Naive thymus-derived CD8-positive, alpha-beta T cell (primary cell): Measurements from ENCODE around the gene ACADVL. TPM values are rescaled to one million over a fixed set of nuclear protein-coding genes. Genes with fewer than 3 reads are reported as not detected.
"Not testable (repeated sequence)": the region's sequence is repeated elsewhere in the genome, so short reads cannot be mapped to it uniquely, and the experiment has no call there.

Source experiments
- ATAC-seq, 2 donors: fragments of 150-1000 bp; cut with Tn5 transposase in 1 of 2; sonication (Bioruptor Pico), chemical (Tn5 transposase) in 1 of 2; 1 replicate in 1 of 2; 2 replicates in 1 of 2; pipeline ENCODE4 v1.10.0; 2021; ENCODE audit warnings: mild to moderate bottlenecking in 2 of 2, moderate library complexity in 2 of 2
- POLR2A ChIA-PET: fragments of 350-600 bp; sonication (Branson Sonifier 250); formaldehyde crosslinking; loops from one replicate; lab custom pipeline; 2021; ENCODE audit warnings: antibody characterized with exemption; lab: Charles Lee
- DNase-seq, 10 donors: peaks; one replicate each; pipeline versions ENCODE4 v3.0.0 to v3.0.0-alpha.2; 2020 to 2022
- H3K27ac Mint-ChIP-seq, 10 donors: one replicate each; pipeline ENCODE4 v1.8.0; 2020 to 2022; ENCODE audit warnings: mild to moderate bottlenecking in 10 of 10, mixed read lengths in 10 of 10, moderate library complexity in 4 of 10, inconsistent platforms in 1 of 10
- H3K27me3 Mint-ChIP-seq, 5 donors: one replicate each; pipeline ENCODE4 v1.8.0; 2021 to 2022; ENCODE audit warnings: mixed read lengths in 5 of 5
- H3K36me3 Mint-ChIP-seq, 3 donors: one replicate each; pipeline ENCODE4 v1.8.0; 2020 to 2022; ENCODE audit warnings: mixed read lengths in 3 of 3, mild to moderate bottlenecking in 2 of 3, inconsistent platforms in 1 of 3
- H3K4me1 Mint-ChIP-seq, 4 donors: one replicate each; pipeline ENCODE4 v1.8.0; 2021 to 2022; ENCODE audit warnings: mixed read lengths in 4 of 4
- H3K4me3 Mint-ChIP-seq, 10 donors: one replicate each; pipeline ENCODE4 v1.8.0; 2020 to 2022; ENCODE audit warnings: mild to moderate bottlenecking in 10 of 10, mixed read lengths in 10 of 10, moderate library complexity in 6 of 10, inconsistent platforms in 1 of 10
- H3K9me3 Mint-ChIP-seq, 9 donors: one replicate each; pipeline ENCODE4 v1.8.0; 2020 to 2022; ENCODE audit warnings: mixed read lengths in 9 of 9, mild to moderate bottlenecking in 3 of 9, inconsistent platforms in 1 of 9, moderate library complexity in 1 of 9
- polyA plus RNA-seq, 3 donors: library from polyadenylated mRNA; unstranded; fragments of 300-500 nt; fragmentation: Illumina TruSeq; gene quantifications; one replicate each; pipeline ENCODE4 v1.2.3, GENCODE V29; 2021
- total RNA-seq, 8 experiments: library from RNA in 2 of 8; stranded (reverse) in 2 of 8; gene quantifications; one replicate each; pipeline ENCODE4 v1.2.3 and lab custom pipeline; 2021 to 2026

ACADVL gene
- total and polyA plus RNA-seq, 5 experiments from 2014 or later: 78.8 to 402 (median 91.2) TPM

GRCh38 chr17:7178973-7179316 is 40.8 kb upstream of the ACADVL start:
- no peak overlapping the region for H3K4me3 Mint-ChIP-seq
- H3K36me3 Mint-ChIP-seq: no peaks in the 10 kb centered on the region
- H3K9me3 Mint-ChIP-seq: no peaks in the 10 kb centered on the region
- DNase-seq (peak in 1 of 10 donors; percentile 53), ATAC-seq (no peak)
- peaks cover 7 to 12% (median 10%) of the 10 kb centered on the region in 4 donors for H3K4me1 Mint-ChIP-seq
- POLR2A ChIA-PET: interaction anchor here (0.7 kb wide), 1 partner anchor 30 kb away, joined by 6 read pairs; no protein-coding TSS in a partner anchor
- H3K27me3 Mint-ChIP-seq: peaks cover 0 to 10% (median 4%) of the 10 kb centered on the region in 5 donors
- H3K27ac Mint-ChIP-seq: no peak overlapping the region

GRCh38 chr17:7179317-7180254 is 40.2 kb upstream of the ACADVL start, which contains the start of gene ASGR1:
ASGR1 (minus strand) TSS chr17:7179370; CDS start chr17:7178563, 807 bp downstream.
- Mint-ChIP-seq H3K27ac (peak within 1 kb of the TSS in 4 of 10 donors; percentile 37 to 74 (median 66)), H3K27me3 (peaks cover 0 to 10% (median 4%) of the 10 kb centered on the region in 5 donors), H3K4me3 (peak within 1 kb of the TSS; percentile 26 to 88 (median 78)), H3K9me3 (no peaks in the 10 kb centered on the region), H3K36me3 (no peaks in the 10 kb centered on the region), H3K4me1 (peaks cover 7 to 12% (median 10%) of the 10 kb centered on the region in 4 donors)
- ATAC-seq (no peak), DNase-seq (peak in 1 of 10 donors; percentile 18)
- POLR2A ChIA-PET: interaction anchor here (0.7 to 1.0 kb wide), 2 partner anchors 144 to 395 kb away, joined by 3 read pairs; partner anchors contain the start of gene SLC16A13

GRCh38 chr17:7182101-7182500 is 37.6 kb upstream of the ACADVL start:
- H3K4me1 Mint-ChIP-seq: peaks cover 12 to 16% (median 16%) of the 10 kb centered on the region in 4 donors
- not testable (repeated sequence) for ATAC-seq, H3K27ac Mint-ChIP-seq, H3K4me3 Mint-ChIP-seq, H3K36me3 Mint-ChIP-seq, H3K9me3 Mint-ChIP-seq
- peak in 1 of 10 donors; percentile 31 for DNase-seq
- POLR2A ChIA-PET: interaction anchor here (1.1 kb wide), 1 partner anchor 9 kb away, joined by 3 read pairs; no protein-coding TSS in a partner anchor
- H3K27me3 Mint-ChIP-seq: peaks cover 0 to 10% (median 4%) of the 10 kb centered on the region in 5 donors

GRCh38 chr17:7183433-7184090 is 36.2 kb upstream of the ACADVL start:
- peak in 1 of 10 donors; percentile 21 for DNase-seq
- Mint-ChIP-seq H3K27ac (peak overlapping the region in 1 of 10 donors; percentile 17), H3K27me3 (peaks cover 0 to 1% (median 0%) of the 10 kb centered on the region in 5 donors), H3K4me1 (peaks cover 4 to 7% (median 5%) of the 10 kb centered on the region in 4 donors), H3K9me3 (no peaks in the 10 kb centered on the region), H3K4me3 (no peak overlapping the region), H3K36me3 (no peaks in the 10 kb centered on the region)
- POLR2A ChIA-PET: interaction anchor here (0.7 kb wide), 1 partner anchor 114 kb away, joined by 3 read pairs; no protein-coding TSS in a partner anchor
- ATAC-seq: no peak

- no peak overlapping the region for H3K4me3 Mint-ChIP-seq
- H3K9me3 Mint-ChIP-seq: no peaks in the 10 kb centered on the region
- ATAC-seq (no peak), DNase-seq (peak in 1 of 10 donors; percentile 9)
- POLR2A ChIA-PET: no interaction called here
- H3K36me3 Mint-ChIP-seq: no peaks in the 10 kb centered on the region
- H3K4me1 Mint-ChIP-seq: peaks cover 4 to 7% (median 5%) of the 10 kb centered on the region in 4 donors
- peaks cover 0 to 1% (median 0%) of the 10 kb centered on the region in 5 donors for H3K27me3 Mint-ChIP-seq
- peak overlapping the region in 1 of 10 donors; percentile 17 for H3K27ac Mint-ChIP-seq
These were observed 35.6 kb upstream of the ACADVL start for GRCh38 chr17:7184091-7184488.

GRCh38 chr17:7184647-7185046 is 35.1 kb upstream of the ACADVL start:
- H3K27ac Mint-ChIP-seq: no peak overlapping the region
- POLR2A ChIA-PET: interaction anchor here (0.6 kb wide), 1 partner anchor 129 kb away, joined by 3 read pairs; no protein-coding TSS in a partner anchor
- H3K4me1 Mint-ChIP-seq: peaks cover 4 to 7% (median 5%) of the 10 kb centered on the region in 4 donors
- no peak overlapping the region for H3K4me3 Mint-ChIP-seq
- H3K27me3 Mint-ChIP-seq: no peaks in the 10 kb centered on the region
- no peaks in the 10 kb centered on the region for H3K9me3 Mint-ChIP-seq
- ATAC-seq (no peak), DNase-seq (peak in 1 of 10 donors; percentile 31)
- H3K36me3 Mint-ChIP-seq: peaks cover 0 to 1% (median 0%) of the 10 kb centered on the region in 3 donors

GRCh38 chr17:7186241-7186640 is 33.5 kb upstream of the ACADVL start:
- POLR2A ChIA-PET: no interaction called here
- H3K4me3 Mint-ChIP-seq: no peak overlapping the region
- ATAC-seq (no peak), DNase-seq (no peak)
- H3K27ac Mint-ChIP-seq: peak overlapping the region in 3 of 10 donors; percentile 66 to 82 (median 75)
- peaks cover 4 to 7% (median 5%) of the 10 kb centered on the region in 4 donors for H3K4me1 Mint-ChIP-seq
- no peaks in the 10 kb centered on the region for H3K9me3 Mint-ChIP-seq
- H3K36me3 Mint-ChIP-seq: peaks cover 0 to 3% (median 2%) of the 10 kb centered on the region in 3 donors
- no peaks in the 10 kb centered on the region for H3K27me3 Mint-ChIP-seq

GRCh38 chr17:7190276-7190917 is 29.3 kb upstream of the ACADVL start:
- H3K4me1 Mint-ChIP-seq: peaks cover 4 to 9% (median 6%) of the 10 kb centered on the region in 4 donors
- DNase-seq (peak in 1 of 10 donors; percentile 46), ATAC-seq (no peak)
- no peak overlapping the region for H3K4me3 Mint-ChIP-seq
- H3K27ac Mint-ChIP-seq: no peak overlapping the region
- H3K9me3 Mint-ChIP-seq: no peaks in the 10 kb centered on the region
- peaks cover 0 to 12% (median 2%) of the 10 kb centered on the region in 3 donors for H3K36me3 Mint-ChIP-seq
- no peaks in the 10 kb centered on the region for H3K27me3 Mint-ChIP-seq
- POLR2A ChIA-PET: no interaction called here

- no peaks in the 10 kb centered on the region for H3K9me3 Mint-ChIP-seq
- DNase-seq: peak in 1 of 10 donors; percentile 41
- H3K4me1 Mint-ChIP-seq: peaks cover 4 to 9% (median 6%) of the 10 kb centered on the region in 4 donors
- H3K36me3 Mint-ChIP-seq: peaks cover 0 to 15% (median 2%) of the 10 kb centered on the region in 3 donors
- H3K27me3 Mint-ChIP-seq: no peaks in the 10 kb centered on the region
- POLR2A ChIA-PET: interaction anchor here (0.6 kb wide), 1 partner anchor 9 kb away, joined by 3 read pairs; no protein-coding TSS in a partner anchor
- H3K27ac Mint-ChIP-seq: no peak overlapping the region
- no peak overlapping the region for H3K4me3 Mint-ChIP-seq
- no peak for ATAC-seq
These were observed 28.7 kb upstream of the ACADVL start for GRCh38 chr17:7191069-7191468.

GRCh38 chr17:7191571-7192270 is 28.0 kb upstream of the ACADVL start:
- H3K27me3 Mint-ChIP-seq: no peaks in the 10 kb centered on the region
- POLR2A ChIA-PET: interaction anchor here (0.6 kb wide), 1 partner anchor 10 kb away, joined by 3 read pairs; no protein-coding TSS in a partner anchor
- H3K36me3 Mint-ChIP-seq: peaks cover 0 to 21% (median 4%) of the 10 kb centered on the region in 3 donors
- H3K9me3 Mint-ChIP-seq: no peaks in the 10 kb centered on the region
- ATAC-seq (peak; percentile 49), DNase-seq (peak in 1 of 10 donors; percentile 59)
- no peak overlapping the region for H3K27ac Mint-ChIP-seq
- H3K4me1 Mint-ChIP-seq: peaks cover 0 to 4% (median under 1%) of the 10 kb centered on the region in 4 donors
- H3K4me3 Mint-ChIP-seq: no peak overlapping the region

GRCh38 chr17:7192271-7192937 is 27.3 kb upstream of the ACADVL start:
- Mint-ChIP-seq H3K36me3 (peaks cover 0 to 23% (median 4%) of the 10 kb centered on the region in 3 donors), H3K27me3 (no peaks in the 10 kb centered on the region), H3K4me3 (no peak overlapping the region), H3K27ac (peak overlapping the region in 1 of 10 donors; percentile 34), H3K9me3 (no peaks in the 10 kb centered on the region), H3K4me1 (peaks cover 0 to 4% (median 0%) of the 10 kb centered on the region in 4 donors)
- DNase-seq: peak in 1 of 10 donors; percentile 19
- ATAC-seq: no peak
- POLR2A ChIA-PET: no interaction called here
